HG03135 (cell line): ENCODE data around the gene TRIM65.
A peak's percentile ranks its signal among the peaks of the same experiment; 100 is the strongest.
"Not testable (repeated sequence)": the region's sequence is repeated elsewhere in the genome, so short reads cannot be mapped to it uniquely, and the experiment has no call there.

Experiments
- ATAC-seq: cut with Tn5 transposase; IDR thresholded peaks from one replicate; pipeline ENCODE4 v1.9.1; 2021; ENCODE audit warnings: mild to moderate bottlenecking, moderate library complexity; ENCODE audit not compliant: unreplicated experiment

TRIM65 gene

GRCh38 chr17:75897160-75898019, 639 bp upstream of the TRIM65 start:
- no peak for ATAC-seq

GRCh38 chr17:75895370-75896155, 1.2 kb downstream of the TRIM65 start:
- ATAC-seq, result no peak

- no peak for ATAC-seq
Measured at GRCh38 chr17:75894049-75894733, 2.6 kb downstream of the TRIM65 start.

GRCh38 chr17:75893305-75894048, 3.3 kb downstream of the TRIM65 start:
- ATAC-seq, result no peak

GRCh38 chr17:75892556-75893224, 4.1 kb downstream of the TRIM65 start:
- ATAC-seq, result no peak

- no peak for ATAC-seq
Measured at GRCh38 chr17:75891605-75892555, 4.9 kb downstream of the TRIM65 start.

GRCh38 chr17:75891022-75891604, 5.6 kb downstream of the TRIM65 start:
- no peak for ATAC-seq

GRCh38 chr17:75889454-75889853, 7.3 kb downstream of the TRIM65 start:
- ATAC-seq, result no peak

GRCh38 chr17:75888484-75888883, 8.3 kb downstream of the TRIM65 start:
- ATAC-seq, result no peak

GRCh38 chr17:75885860-75886259, 10.9 kb downstream of the TRIM65 start:
- ATAC-seq, result not testable (repeated sequence)

GRCh38 chr17:75885431-75885830, 11.3 kb downstream of the TRIM65 start:
- ATAC-seq, result no peak

GRCh38 chr17:75881678-75882454, 14.9 kb downstream of the TRIM65 start:
- no peak for ATAC-seq

- ATAC-seq, result no peak
Measured at GRCh38 chr17:75880266-75880665, 16.5 kb downstream of the TRIM65 start.

- peak; percentile 10 for ATAC-seq
Measured at GRCh38 chr17:75878174-75878998, 18.4 kb downstream of the TRIM65 start, which contains the start of gene TRIM47. TSS of gene TRIM47 (minus strand) at chr17:75878581. CDS start at chr17:75878548, 33 bp downstream.

- ATAC-seq, result peak; percentile 51
Measured at GRCh38 chr17:75877752-75878173, 19.0 kb downstream of the TRIM65 start.

- no peak for ATAC-seq
Measured at GRCh38 chr17:75876938-75877751, 19.6 kb downstream of the TRIM65 start.
